Choroid plexus epithelial cell (primary cell): Measurements from ENCODE around the gene YIPF2.

Experiments
- DNase-seq: peaks from one replicate; pipeline ENCODE4 v3.0.0-alpha.2; 2010; ENCODE audit warnings: low read depth
- H3K4me3 ChIP-seq: 2 replicates; pipeline ENCODE4 v1.5.1; 2011; ENCODE audit warnings: low read depth, mild to moderate bottlenecking, control low read depth, low read length, moderate library complexity
- CTCF ChIP-seq: conservative IDR thresholded peaks from 2 replicates; pipeline ENCODE4 v1.5.1; 2011; ENCODE audit warnings: low read depth, mild to moderate bottlenecking, control low read depth, inconsistent platforms, low read length, moderate library complexity

Gene YIPF2

GRCh38 chr19:10889880-10890279, 38.6 kb downstream of the YIPF2 start:
- no peak overlapping the region for H3K4me3 ChIP-seq
- no peak for DNase-seq

GRCh38 chr19:10888421-10888866, 40.0 kb downstream of the YIPF2 start:
- TF ChIP-seq CTCF, result no peak
- DNase-seq, result no peak
- no peak overlapping the region for H3K4me3 ChIP-seq

More at GRCh38 chr19:10889880-10890279, 38.6 kb downstream of the YIPF2 start:
- no peak for TF ChIP-seq CTCF

- no peak for DNase-seq
- no peak overlapping the region for H3K4me3 ChIP-seq
- no peak for TF ChIP-seq CTCF
Measured at GRCh38 chr19:10887616-10888367, 40.6 kb downstream of the YIPF2 start.

- peak; percentile 15 for DNase-seq
- no peak overlapping the region for H3K4me3 ChIP-seq
- no peak for TF ChIP-seq CTCF
Measured at GRCh38 chr19:10885201-10886169, 43.0 kb downstream of the YIPF2 start.

- peak; percentile 25 for DNase-seq
- TF ChIP-seq CTCF, result no peak
- no peak overlapping the region for H3K4me3 ChIP-seq
Measured at GRCh38 chr19:10884274-10884673, 44.2 kb downstream of the YIPF2 start.

- no peak for DNase-seq
- H3K4me3 ChIP-seq, result no peak overlapping the region
- TF ChIP-seq CTCF, result no peak
Measured at GRCh38 chr19:10882108-10882457, 46.4 kb downstream of the YIPF2 start.
